GM12872 (cell line): ENCODE measurements around the gene IVD.

Experiments used
- TF ChIP-seq, protein P1 (sequence below): IDR thresholded peaks from 3 replicates; pipeline ENCODE4 v1.5.1; 2011; ENCODE audit warnings: low read depth, mild to moderate bottlenecking, low read length, moderate library complexity; ENCODE audit not compliant: insufficient read depth

Gene IVD

DNA sequence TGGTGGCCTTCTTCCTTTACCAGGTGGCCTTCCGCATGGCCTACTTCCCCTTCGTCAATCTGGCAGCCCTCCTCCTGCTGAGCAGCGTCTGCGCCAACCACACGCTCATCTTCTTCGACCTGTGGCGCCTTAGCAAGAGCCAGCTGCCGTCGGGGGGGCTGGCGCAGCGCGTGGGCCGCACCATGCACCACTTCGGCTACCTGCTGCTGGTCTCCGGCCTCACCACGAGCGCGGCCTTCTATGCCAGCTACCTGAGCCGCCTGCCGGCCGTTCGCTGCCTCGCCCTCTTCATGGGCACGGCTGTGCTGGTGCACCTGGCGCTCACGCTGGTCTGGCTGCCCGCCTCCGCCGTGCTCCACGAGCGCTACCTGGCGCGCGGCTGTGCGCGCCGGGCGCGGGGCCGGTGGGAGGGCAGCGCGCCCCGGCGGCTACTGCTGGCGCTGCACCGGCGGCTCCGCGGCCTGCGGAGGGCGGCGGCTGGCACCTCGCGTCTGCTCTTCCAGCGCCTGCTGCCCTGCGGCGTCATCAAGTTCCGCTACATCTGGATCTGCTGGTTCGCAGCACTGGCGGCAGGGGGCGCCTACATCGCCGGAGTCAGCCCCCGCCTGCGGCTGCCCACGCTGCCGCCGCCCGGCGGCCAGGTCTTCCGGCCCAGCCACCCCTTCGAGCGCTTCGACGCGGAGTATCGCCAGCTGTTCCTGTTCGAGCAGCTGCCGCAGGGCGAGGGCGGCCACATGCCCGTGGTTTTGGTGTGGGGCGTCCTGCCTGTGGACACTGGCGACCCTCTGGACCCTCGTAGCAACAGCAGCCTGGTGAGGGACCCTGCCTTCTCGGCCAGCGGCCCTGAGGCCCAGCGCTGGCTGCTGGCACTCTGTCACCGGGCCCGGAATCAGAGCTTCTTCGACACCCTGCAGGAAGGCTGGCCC is 37.6 kb upstream of the IVD start:
- TF ChIP-seq, protein P1, sequence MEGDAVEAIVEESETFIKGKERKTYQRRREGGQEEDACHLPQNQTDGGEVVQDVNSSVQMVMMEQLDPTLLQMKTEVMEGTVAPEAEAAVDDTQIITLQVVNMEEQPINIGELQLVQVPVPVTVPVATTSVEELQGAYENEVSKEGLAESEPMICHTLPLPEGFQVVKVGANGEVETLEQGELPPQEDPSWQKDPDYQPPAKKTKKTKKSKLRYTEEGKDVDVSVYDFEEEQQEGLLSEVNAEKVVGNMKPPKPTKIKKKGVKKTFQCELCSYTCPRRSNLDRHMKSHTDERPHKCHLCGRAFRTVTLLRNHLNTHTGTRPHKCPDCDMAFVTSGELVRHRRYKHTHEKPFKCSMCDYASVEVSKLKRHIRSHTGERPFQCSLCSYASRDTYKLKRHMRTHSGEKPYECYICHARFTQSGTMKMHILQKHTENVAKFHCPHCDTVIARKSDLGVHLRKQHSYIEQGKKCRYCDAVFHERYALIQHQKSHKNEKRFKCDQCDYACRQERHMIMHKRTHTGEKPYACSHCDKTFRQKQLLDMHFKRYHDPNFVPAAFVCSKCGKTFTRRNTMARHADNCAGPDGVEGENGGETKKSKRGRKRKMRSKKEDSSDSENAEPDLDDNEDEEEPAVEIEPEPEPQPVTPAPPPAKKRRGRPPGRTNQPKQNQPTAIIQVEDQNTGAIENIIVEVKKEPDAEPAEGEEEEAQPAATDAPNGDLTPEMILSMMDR = peak; percentile 82

DNA sequence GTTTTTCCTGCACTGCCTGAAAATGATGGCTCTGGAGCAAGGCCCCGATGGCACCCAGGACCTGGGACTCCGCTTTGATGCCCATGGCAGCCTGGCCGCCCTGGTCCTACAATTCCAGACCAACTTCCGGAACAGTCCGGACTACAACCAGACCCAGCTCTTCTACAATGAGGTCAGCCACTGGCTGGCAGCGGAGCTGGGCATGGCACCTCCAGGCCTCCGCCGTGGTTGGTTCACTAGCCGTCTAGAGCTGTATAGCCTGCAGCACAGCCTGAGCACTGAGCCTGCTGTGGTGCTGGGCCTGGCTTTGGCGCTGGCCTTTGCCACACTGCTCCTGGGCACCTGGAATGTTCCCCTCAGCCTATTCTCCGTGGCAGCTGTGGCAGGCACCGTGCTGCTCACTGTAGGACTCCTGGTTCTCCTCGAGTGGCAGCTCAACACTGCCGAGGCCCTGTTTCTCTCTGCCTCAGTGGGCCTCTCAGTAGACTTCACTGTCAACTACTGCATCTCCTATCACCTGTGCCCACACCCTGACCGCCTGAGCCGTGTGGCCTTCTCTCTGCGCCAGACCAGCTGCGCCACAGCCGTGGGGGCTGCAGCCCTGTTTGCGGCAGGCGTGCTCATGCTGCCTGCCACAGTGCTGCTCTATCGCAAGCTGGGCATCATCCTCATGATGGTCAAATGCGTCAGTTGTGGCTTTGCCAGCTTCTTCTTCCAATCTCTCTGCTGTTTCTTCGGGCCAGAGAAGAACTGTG is 36.7 kb upstream of the IVD start:
- TF ChIP-seq, protein P1 = no peak

DNA sequence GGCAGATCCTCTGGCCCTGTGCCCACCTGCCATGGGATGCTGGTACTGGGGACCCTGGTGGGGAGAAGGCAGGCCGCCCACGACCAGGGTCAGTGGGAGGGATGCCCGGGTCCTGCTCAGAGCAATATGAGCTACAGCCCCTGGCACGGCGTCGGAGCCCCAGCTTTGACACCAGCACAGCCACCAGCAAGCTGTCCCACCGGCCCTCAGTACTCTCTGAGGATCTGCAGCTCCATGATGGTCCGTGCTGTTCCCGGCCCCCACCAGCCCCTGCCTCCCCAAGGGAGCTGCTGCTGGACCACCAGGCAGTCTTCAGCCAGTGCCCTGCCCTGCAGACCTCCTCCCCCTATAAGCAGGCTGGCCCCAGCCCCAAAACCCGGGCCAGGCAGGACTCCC is 36.1 kb upstream of the IVD start:
- TF ChIP-seq, protein P1 = no peak

DNA sequence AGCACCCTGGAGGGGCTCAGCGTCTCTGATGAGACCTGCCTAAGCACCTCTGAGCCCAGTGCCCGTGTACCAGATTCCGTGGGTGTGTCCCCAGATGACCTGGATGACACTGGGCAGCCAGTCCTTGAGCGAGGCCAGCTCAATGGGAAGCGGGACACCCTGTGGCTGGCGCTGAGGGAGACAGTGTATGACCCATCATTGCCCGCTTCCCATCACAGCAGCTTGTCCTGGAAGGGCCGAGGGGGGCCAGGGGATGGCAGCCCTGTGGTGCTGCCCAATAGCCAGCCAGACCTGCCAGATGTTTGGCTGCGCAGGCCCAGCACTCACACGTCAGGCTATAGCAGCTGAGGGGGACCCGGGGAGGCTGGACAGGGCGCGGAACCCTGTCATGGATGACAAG is 35.6 kb upstream of the IVD start:
- TF ChIP-seq, protein P1 = no peak

DNA sequence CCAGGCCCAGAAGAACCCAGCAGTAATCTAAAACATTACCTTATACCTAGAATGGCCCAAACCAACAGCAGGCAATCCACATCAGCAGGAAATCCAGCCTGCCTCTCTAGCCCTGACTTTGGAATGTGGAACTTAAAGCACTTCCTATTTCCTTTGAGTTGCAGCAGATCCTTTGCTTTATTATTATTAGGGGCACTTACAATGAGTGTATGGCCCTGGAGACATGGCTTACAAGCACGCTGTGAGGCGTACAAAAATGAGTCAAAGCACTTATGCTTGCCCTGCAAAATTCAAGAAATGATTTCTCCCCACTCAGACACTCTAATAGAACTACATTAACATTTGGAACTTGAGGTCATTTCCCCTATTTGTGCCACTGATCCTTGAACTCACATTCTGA is 32.6 kb upstream of the IVD start:
- TF ChIP-seq, protein P1 = no peak

DNA sequence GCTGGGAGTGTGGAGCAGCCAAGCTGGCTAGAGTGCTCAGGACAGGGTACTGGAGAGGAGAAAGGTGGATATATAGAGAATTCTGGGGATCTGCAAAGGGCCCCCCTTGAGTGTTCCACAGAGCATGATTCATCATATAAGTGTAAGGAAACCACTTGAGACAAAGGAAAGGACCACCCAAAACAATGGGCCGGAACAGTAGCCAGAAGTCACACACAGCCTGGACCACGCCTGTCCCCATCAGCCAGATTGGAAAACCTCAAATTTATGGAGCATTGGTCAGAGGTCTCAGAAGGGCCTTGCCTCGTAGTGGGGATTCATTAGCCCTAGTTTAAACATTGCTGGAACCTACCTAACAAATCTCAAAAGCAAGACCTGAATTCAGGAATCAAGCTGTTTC is 28.0 kb upstream of the IVD start:
- TF ChIP-seq, protein P1 = no peak

DNA sequence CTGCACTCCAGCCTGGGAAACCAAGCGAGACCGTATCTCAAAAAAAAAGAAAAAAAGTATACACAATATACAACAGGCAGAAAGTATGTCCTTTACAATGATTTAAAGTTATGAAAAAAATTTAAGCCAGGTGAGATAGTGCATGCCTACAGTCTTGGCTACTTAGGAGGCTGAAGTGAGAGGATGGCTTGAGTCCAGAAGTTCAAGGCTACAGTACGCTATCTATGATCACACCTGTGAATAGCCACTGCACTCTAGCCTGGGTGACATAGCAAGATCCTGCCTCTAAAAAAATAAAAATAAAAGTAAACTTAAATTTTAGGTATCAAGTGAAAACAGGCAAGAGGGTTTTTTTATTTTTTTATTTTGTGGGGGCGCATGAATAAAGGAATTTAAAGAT is 26.2 kb upstream of the IVD start:
- TF ChIP-seq, protein P1 = no peak
